Lower leg skin (tissue), 3 donors: Measurements from ENCODE around the gene ZSCAN23.

Source experiments
- POLR2A ChIP-seq, 2 donors: fragments of 450-650 bp; IDR thresholded peaks; one replicate each; pipeline ENCODE4 v1.6.1; 2016 to 2017; ENCODE audit warnings: antibody characterized with exemption in 2 of 2, mild to moderate bottlenecking in 1 of 2, moderate library complexity in 1 of 2
- TF ChIP-seq, protein P1 (sequence below), 3 donors: fragments of 450-650 bp; IDR thresholded peaks; one replicate each; pipeline ENCODE4 v1.5.1; 2016; ENCODE audit warnings: antibody characterized with exemption in 3 of 3, mild to moderate bottlenecking in 3 of 3, moderate library complexity in 2 of 3

DNA sequence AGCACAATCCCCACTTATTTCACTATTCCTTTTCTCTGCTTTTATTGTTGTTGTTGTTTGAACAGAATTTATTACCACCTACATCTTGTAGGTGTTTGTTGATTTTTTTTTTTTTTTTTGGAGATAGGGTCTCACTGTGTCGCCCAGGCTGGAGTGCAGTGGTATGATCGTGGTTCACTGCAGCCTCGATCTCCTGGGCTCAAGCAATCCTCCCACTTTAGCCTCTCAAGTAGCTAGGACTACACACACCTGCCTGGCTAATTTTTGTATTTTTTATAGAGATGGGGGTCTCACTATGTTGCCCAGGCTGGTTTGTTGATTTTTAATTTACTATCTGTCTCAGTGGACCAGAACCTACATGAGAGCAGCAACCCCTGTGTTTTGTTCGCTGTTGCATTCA, 47.4 kb downstream of the ZSCAN23 start:
- TF ChIP-seq, protein P1, sequence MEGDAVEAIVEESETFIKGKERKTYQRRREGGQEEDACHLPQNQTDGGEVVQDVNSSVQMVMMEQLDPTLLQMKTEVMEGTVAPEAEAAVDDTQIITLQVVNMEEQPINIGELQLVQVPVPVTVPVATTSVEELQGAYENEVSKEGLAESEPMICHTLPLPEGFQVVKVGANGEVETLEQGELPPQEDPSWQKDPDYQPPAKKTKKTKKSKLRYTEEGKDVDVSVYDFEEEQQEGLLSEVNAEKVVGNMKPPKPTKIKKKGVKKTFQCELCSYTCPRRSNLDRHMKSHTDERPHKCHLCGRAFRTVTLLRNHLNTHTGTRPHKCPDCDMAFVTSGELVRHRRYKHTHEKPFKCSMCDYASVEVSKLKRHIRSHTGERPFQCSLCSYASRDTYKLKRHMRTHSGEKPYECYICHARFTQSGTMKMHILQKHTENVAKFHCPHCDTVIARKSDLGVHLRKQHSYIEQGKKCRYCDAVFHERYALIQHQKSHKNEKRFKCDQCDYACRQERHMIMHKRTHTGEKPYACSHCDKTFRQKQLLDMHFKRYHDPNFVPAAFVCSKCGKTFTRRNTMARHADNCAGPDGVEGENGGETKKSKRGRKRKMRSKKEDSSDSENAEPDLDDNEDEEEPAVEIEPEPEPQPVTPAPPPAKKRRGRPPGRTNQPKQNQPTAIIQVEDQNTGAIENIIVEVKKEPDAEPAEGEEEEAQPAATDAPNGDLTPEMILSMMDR (IDR thresholded peaks at IDR 0.05) = no peak
- TF ChIP-seq POLR2A (IDR thresholded peaks at IDR 0.05) = no peak
